ENCODE data around the gene ZFP1.

GRCh38 chr16:75110637-75111513 lies 37.4 kb upstream of the ZFP1 start:
- no peak for TF ChIP-seq POLR2AphosphoS5 (IDR thresholded peaks at IDR 0.05; ENCODE audit: borderline replicate concordance, low read depth, low read length)
- no peak for TF ChIP-seq EZH2 (IDR thresholded peaks at IDR 0.05)
- TF ChIP-seq FOXP2 (optimal IDR thresholded peaks at IDR 0.05; ENCODE audit: control extremely low read depth, extremely low read length, insufficient read depth), result no peak
